HG02884 (cell line): Measurements from ENCODE around the gene C1orf174.

ENCODE experiments used
- ATAC-seq: cut with Tn5 transposase; IDR thresholded peaks from one replicate; pipeline ENCODE4 v1.9.1; 2021; ENCODE audit warnings: mild to moderate bottlenecking, moderate library complexity; ENCODE audit not compliant: unreplicated experiment

The C1orf174 gene

GRCh38 chr1:3879099-3879498 is 21.0 kb downstream of the C1orf174 start:
- ATAC-seq = no peak

- no peak for ATAC-seq
These were observed 23.4 kb downstream of the C1orf174 start for GRCh38 chr1:3876716-3877115.

- no peak for ATAC-seq
These were observed 25.3 kb downstream of the C1orf174 start for GRCh38 chr1:3874736-3875135.

DNA sequence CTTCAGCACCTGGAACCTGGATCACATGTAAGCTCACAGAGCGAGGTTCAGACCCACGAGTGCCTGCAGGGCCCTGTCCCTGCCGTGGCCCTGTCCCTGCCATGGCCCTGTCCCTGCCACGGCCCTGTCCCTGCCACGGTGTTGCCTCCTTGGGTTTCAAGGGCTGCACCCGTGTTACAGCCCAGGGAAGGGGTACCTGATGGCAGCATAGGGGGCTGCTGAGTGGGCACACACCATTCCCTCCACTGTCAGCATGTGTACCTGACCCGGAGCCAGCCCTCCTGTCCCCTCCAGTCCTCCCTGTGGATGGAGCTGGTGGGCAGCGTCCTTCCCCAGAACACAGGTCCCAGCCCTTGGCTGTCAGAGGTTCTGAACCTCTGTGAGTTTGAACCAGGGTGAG is 27.5 kb downstream of the C1orf174 start:
- no peak for ATAC-seq

GRCh38 chr1:3871451-3871805 is 28.6 kb downstream of the C1orf174 start:
- ATAC-seq = no peak

DNA sequence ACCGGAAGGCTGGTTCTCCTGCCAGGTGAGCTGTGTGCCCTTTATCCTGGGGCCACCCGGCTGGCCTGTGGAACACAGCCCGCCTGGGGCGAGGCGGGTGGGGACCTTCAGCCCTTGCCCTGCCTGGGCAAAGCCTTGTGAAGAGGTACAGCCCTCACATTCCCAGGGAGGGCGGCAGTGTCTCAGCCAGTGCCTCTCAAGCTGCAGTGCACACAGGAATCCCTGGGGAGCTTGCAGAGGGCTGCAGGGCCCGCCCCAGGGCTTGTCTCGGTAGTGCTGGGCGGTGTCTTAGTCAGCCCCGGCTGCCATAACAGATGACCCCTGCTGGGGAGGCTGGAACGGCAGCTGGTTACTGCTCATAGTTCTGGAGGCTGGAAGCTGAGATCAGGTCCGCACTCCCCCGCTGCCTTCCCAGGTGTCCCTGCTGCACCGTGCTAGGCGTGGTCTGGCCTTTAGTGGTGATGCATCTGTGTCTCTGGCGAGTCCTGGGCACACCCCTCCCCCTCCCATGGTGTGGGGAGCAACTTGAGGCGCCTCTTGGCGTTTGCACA is 30.2 kb downstream of the C1orf174 start:
- ATAC-seq = no peak

DNA sequence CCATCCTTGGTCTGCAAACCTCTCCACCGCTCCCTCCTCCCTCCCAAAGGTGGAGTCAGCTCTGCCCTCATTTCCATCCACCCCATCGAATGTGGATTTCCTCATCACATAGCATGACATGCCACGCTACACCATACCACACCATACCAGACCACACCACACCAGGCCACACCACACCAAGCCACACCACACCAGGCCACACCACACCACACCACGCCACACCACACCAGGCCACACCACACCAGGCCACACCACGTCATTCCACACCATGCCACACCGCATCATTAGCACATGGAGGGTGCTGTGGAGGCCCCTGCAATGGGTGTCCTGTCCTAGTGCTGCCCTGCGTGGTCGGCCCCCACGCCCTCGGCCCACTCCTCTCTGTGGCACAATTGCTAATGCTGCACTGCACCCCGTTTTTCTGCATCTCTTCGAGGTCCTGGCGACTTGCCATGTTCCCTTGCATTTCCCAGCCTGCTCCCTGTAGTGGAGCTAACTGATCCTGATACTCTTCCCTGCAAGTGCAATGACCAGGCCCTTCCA is 31.5 kb downstream of the C1orf174 start:
- no peak for ATAC-seq

GRCh38 chr1:3865606-3866160 is 34.4 kb downstream of the C1orf174 start:
- no peak for ATAC-seq

DNA sequence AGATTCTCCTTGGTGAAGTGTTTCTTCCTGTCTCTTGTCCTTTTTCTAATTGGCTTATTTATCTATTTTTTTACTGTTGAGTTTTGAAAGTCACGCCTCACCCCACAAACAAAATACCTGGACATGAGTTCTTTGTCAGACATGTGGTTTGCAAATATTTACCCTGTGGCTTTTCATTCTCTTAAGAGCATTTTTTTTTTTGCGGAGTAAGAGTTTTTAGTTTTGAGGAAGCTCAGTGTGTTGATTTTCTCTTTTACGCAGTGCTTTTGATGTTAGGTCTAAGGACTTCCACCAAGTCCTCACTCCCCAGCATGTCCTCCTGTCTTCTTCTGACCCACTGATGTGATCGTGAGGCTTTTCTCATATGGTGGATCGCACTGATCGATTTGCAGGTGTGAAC is 35.2 kb downstream of the C1orf174 start:
- no peak for ATAC-seq

- no peak for ATAC-seq
These were observed 36.7 kb downstream of the C1orf174 start for GRCh38 chr1:3863231-3863935.

GRCh38 chr1:3858231-3858981 is 41.7 kb downstream of the C1orf174 start:
- no peak for ATAC-seq

- ATAC-seq = no peak
These were observed 42.3 kb downstream of the C1orf174 start for GRCh38 chr1:3857791-3858129.

DNA sequence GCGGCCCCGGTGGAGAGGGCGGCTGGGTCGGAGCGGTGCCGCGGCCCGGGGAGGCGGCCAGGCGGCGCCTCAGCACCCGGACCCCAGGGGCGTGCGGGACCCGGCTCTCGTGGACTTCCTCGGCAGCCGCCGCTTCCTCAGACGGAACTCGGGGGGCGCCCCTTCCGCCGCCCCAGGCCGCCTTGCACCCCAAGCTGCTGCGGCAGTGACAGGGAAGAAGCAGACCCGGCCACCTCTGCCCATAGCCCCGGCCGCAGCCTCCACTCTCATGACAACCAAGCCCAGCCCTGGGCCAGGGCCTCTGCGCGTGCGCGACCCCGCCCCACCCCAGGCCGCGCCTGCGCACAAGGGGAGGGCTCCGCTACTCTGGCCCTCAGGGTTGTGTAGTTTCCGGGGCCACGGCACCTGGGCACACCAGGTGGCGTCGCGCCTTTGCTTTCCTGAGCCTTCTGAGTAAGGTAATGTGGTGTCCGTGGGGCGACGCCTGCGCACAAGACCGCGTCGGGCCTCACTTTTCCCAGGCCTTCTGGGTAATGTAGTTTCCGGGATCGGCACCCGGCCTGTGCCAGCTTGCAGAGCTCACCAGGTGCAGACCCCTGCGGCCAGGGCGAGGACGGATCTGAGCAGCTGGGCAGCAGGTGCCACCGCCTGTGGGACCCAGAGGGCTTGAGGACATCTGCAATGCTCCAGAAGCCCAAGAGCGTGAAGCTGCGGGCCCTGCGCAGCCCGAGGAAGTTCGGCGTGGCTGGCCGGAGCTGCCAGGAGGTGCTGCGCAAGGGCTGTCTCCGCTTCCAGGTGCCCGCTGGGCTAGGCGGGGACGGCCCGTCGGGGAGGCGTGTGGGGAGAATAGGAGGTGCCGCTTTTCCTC is 42.9 kb downstream of the C1orf174 start, which contains the start of the genes CEP104 and DFFB:
Gene CEP104, minus strand, starts transcription at position 289 of the 868 bp plus-strand sequence. CDS start 4,804 bp downstream, outside the sequence.
Gene DFFB, plus strand, starts transcription at position 554 of the 868 bp plus-strand sequence. Its CDS starts 128 bp downstream, at position 682.
- peak; percentile 87 for ATAC-seq

DNA sequence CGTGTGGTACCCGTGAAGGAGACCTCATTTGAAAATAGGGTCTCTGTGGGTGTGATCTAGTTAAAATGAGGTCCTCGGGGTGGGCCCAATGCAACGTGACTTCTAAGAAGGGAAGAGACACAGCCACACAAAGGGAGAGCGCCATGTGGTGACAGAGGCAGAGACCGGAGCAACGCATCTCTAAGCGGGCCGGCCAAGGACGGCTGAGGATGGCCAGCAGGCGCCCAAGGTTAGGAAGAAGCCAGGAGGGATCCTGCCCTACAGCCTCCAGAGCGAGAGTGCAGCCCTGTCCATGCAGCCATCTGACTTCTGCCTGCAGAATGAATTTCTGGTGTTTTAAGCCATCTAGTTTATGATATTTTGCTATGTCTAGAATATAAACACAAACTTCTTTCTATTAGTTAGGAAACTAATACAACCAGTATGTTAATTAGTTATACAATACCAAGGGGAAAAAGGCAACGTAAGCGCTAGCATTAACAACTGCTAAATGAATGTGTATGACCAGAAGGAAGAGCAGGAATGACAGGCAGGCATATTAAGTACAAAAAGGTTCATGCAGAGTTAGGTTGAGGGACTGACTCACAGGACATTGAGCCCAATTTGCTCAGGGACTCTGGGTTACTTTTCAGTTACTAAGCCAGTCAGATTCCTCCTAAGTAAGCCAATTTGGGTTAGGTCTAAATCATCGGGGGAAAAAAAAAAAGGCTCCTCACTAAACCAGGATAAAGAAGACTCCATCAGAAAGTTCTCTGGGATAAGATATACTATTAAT is 47.2 kb downstream of the C1orf174 start:
- no peak for ATAC-seq

- ATAC-seq = no peak
These were observed 48.0 kb downstream of the C1orf174 start for GRCh38 chr1:3852091-3852490.

DNA sequence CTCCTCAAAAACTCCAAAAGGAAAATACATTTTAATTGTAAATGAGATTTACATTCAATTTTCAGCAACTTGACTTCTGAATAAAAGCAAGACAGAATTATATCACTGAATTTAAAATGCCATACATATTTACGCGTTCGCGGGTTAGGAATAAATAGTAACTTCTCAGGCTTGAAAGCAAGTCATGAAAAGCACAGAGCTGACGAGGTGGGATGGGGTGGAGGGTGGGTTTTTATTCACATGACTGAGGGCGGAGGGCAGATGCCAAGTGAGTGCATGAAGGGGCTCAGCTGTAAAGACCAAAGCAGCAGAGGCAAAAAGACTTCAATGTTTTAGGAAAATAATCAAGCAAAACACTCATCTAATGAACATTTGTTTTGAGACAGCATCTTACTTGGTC is 48.8 kb downstream of the C1orf174 start:
- ATAC-seq = no peak

- ATAC-seq = no peak
These were observed 49.2 kb downstream of the C1orf174 start for GRCh38 chr1:3850857-3851256.

GRCh38 chr1:3847081-3847480 is 53.0 kb downstream of the C1orf174 start:
- no peak for ATAC-seq

DNA sequence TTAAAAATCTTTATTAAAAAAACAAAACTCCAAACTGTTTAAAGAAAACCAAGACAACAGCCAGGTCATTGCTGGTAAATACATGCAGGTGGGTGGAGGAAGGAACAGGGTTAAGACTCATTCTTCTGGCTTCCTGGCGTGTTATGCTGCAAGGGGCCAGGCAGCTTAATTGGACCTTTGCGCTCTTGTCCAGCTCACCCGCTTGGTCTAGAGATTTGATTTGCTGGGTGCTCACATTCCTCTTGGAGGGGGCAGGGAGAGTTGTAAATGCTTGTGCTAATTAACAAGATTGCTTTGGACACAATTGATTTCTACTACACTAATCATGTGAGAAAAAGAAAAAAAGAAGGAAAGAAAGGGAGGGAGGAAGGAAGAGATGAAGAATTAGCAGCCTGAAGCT is 53.5 kb downstream of the C1orf174 start:
- ATAC-seq = no peak

DNA sequence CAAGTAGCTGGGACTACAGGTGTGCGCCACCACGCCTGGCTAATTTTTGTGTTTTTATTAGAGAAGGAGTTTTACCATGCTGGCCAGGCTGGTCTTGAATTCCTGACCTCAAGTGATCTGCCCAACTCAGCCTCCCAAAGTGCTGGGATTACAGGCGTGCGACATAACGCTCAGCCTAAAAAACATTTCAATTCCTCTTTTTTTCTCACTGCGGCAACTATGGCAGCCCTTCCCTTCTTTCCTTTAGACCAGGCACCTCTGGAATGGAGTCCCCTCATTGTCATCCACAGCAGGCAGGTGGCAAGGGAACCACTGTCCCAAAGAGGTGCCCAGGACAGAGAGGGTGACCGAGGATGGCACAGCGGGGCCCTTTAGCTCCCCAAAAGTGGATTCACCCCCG is 57.2 kb downstream of the C1orf174 start:
- ATAC-seq = no peak
